Heart left ventricle (tissue), 16 donors: ENCODE measurements around the gene TREML4. TPM values are rescaled to one million over a fixed set of nuclear protein-coding genes. Genes with fewer than 3 reads are reported as not detected.

Experiments used
- ATAC-seq, 4 donors: fragments of 200-7000 bp; cut with Tn5 transposase; one replicate each; pipeline ENCODE4 v1.9.1; 2020 to 2022; ENCODE audit warnings: moderate library complexity in 4 of 4, mild to moderate bottlenecking in 3 of 4, moderate number of reproducible peaks in 1 of 4
- DNase-seq, 5 donors: peaks; one replicate each; pipeline ENCODE4 v3.0.0-alpha.2; 2020
- H3K27ac ChIP-seq, 12 donors: fragments of 200-600 bp; sonication (generic) in 4 of 12; one replicate each; pipeline versions ENCODE4 v1.5.0 to v1.8.0; 2016 to 2022; ENCODE audit warnings: mild to moderate bottlenecking in 2 of 12
- H3K27me3 ChIP-seq, 9 donors: fragments of 200-600 bp; sonication (generic) in 2 of 9; one replicate each; pipeline versions ENCODE4 v1.5.1 to v1.8.0; 2016 to 2022; ENCODE audit warnings: mild to moderate bottlenecking in 3 of 9
- H3K36me3 ChIP-seq, 9 donors: fragments of 200-600 bp; sonication (generic) in 2 of 9; one replicate each; pipeline versions ENCODE4 v1.5.0 to v1.8.0; 2018 to 2022; ENCODE audit warnings: mild to moderate bottlenecking in 2 of 9
- H3K4me1 ChIP-seq, 12 donors: fragments of 200-600 bp; sonication (generic) in 4 of 12; one replicate each; pipeline versions ENCODE4 v1.5.0 to v1.8.0; 2016 to 2022; ENCODE audit warnings: mild to moderate bottlenecking in 3 of 12
- H3K4me3 ChIP-seq, 12 donors: fragments of 200-600 bp; sonication (generic) in 4 of 12; one replicate each; pipeline versions ENCODE4 v1.5.0 to v1.8.0; 2017 to 2022; ENCODE audit warnings: mild to moderate bottlenecking in 9 of 12, moderate library complexity in 4 of 12
- H3K9me3 ChIP-seq, 12 donors: fragments of 200-600 bp; sonication (generic) in 4 of 12; one replicate each; pipeline versions ENCODE4 v1.5.0 to v1.8.0; 2016 to 2022; ENCODE audit warnings: mild to moderate bottlenecking in 1 of 12
- POLR2A ChIP-seq, 2 donors: fragments of 450-650 bp; IDR thresholded peaks; one replicate each; pipeline ENCODE4 v1.6.1; 2017; ENCODE audit warnings: antibody characterized with exemption in 2 of 2, mild to moderate bottlenecking in 2 of 2, moderate library complexity in 2 of 2
- WGBS, 4 donors: extraction: QIAGEN DNeasy Blood & Tissue Kit in 2 of 4; methylation state at CpG; one replicate each; pipeline versions ENCODE4 v1.1.5 to v1.1.7; 2013 to 2018; 5-methylcytosine and 5-hydroxymethylcytosine counted together
- intact Hi-C, 10 donors: fragments of 100-400 bp; cut with DNase I; formaldehyde crosslinking; loops; one replicate each; pipeline versions ENCODE4 v1.11.1 to v1.14.2; 2022
- polyA plus RNA-seq, 2 donors: library from polyadenylated mRNA; stranded (reverse); fragments of 200-250 nt; gene quantifications; one replicate each; pipeline ENCODE4 v1.2.3, GENCODE V29; 2013
- total RNA-seq, 9 donors: library from RNA; depleted of rRNA in 2 of 9; stranded (reverse); fragments of >200 nt in 2 of 9; fragmentation: NEBNext Ultra II Directional in 3 of 9; extraction: Animal tissue kit (Norgen Biotek cat#: 25700) in 3 of 9; gene quantifications; one replicate each; pipeline versions ENCODE4 v1.1.0 to v1.2.4, GENCODE V29; 2016 to 2023
- TF ChIP-seq, protein P1 (sequence below), 12 donors: fragments of 200-600 bp; sonication (generic) in 4 of 12; IDR thresholded peaks; one replicate each; pipeline versions ENCODE4 v1.5.0 to v1.8.0; 2018 to 2022; ENCODE audit warnings: antibody characterized with exemption in 12 of 12, mild to moderate bottlenecking in 5 of 12
- donor health status: ischemic (EF 13 %, LVEDD 7.1; RV severe dilation, severe dysfunction).
- donor health status: healthy with polysubstance abuse.
- donor health status: DM: no; HTN: yes; CAD: no.
- donor health status: DM: no; HTN: no; CAD: no.
- donor health status: ischemic (EF 25% LVEDD 6.9; RV normal size, moderate dysfunction).
- donor health status: ischemic (EF 25% LVEDD 5.7; RV mildly dilated, moderate dysfunction).
- donor health status: healthy.
- donor health status: DM: yes; HTN: yes; CAD: no.
- donor health status: ischemic (EF 35%, LVEDD 5.7; RV mildly dilated, moderate dysfunction).
- donor health status: nonischemic (EF 11% LVEDD 7.7; RV severe dilation, severe dysfunction).
- donor health status: DM: yes; HTN: yes; CAD: no.
- donor health status: PGD.
- donor health status: ischemic (EF 29% LVEDD 5.4; RV normal size, mild dysfunction).
- donor health status: nonischemic (EF 23%, LVEDD 6.1; RV moderate dilation, normal function).

Gene TREML4
- total and polyA plus RNA-seq, 11 donors: 0.07 TPM; not detected in 10

DNA sequence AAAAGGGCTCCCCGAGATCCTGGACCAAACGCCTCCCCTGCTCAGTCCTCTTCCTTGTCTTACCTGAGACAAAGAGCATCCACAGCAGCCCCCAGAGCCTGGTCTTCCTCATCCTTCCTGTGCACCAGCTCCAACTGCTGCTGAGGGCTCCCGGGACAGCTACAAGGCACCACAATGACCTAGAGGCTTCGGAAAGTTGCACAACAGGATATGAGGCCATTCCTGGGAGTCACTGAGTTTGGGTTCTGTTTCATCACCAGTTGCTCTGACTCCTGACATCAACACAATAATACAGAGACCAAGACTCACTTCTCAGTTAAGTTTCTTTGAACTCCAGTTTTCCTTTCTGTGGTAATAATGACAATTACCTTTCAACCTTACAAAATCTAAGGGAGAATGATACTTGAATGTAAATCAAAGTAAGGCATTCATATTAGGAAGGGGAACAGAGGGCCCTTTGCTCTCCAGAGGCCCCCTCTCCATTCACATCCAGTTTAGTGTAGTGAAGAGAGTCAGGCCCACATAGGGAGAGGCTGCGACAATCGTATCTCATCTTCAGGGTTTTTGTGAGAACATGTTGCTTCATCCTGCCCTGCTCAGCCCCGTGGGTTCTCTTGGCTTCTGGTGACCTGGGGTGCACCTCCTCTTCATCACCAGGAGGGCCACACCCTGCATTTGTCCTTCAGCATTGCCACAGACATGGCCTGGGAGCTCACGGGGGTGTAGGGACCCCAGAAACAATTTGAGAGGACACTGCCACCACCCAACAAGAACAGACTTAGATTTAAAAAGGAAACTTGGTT is 58.6 kb downstream of the TREML4 start, which contains the start of gene TREM1:
Gene TREM1, minus strand, starts transcription at position 139 of the 803 bp plus-strand sequence. Its CDS starts 27 bp downstream, at position 112.
- peaks cover 0 to 6% (median 0%) of the 10 kb centered on the region in 9 donors for H3K27me3 ChIP-seq
- TF ChIP-seq, protein P1, sequence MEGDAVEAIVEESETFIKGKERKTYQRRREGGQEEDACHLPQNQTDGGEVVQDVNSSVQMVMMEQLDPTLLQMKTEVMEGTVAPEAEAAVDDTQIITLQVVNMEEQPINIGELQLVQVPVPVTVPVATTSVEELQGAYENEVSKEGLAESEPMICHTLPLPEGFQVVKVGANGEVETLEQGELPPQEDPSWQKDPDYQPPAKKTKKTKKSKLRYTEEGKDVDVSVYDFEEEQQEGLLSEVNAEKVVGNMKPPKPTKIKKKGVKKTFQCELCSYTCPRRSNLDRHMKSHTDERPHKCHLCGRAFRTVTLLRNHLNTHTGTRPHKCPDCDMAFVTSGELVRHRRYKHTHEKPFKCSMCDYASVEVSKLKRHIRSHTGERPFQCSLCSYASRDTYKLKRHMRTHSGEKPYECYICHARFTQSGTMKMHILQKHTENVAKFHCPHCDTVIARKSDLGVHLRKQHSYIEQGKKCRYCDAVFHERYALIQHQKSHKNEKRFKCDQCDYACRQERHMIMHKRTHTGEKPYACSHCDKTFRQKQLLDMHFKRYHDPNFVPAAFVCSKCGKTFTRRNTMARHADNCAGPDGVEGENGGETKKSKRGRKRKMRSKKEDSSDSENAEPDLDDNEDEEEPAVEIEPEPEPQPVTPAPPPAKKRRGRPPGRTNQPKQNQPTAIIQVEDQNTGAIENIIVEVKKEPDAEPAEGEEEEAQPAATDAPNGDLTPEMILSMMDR (IDR thresholded peaks at IDR 0.05): no peak
- no peak within 1 kb of the TSS for H3K4me3 ChIP-seq
- H3K9me3 ChIP-seq: no peaks in the 10 kb centered on the region
- ATAC-seq (peak; percentile 61 to 86 (median 84)), DNase-seq (peak in 4 of 5 donors; percentile 42 to 62 (median 51))
- 70 to 76% (median 72%) methylated on average over 8 of the region's 8 CpGs for WGBS, 4 donors
- intact Hi-C loops: no loop called here
- peak within 1 kb of the TSS in 5 of 12 donors; percentile 9 to 81 (median 34) for H3K27ac ChIP-seq
- H3K36me3 ChIP-seq: no peaks in the 10 kb centered on the region
- peaks cover 0 to 22% (median 0%) of the 10 kb centered on the region in 12 donors for H3K4me1 ChIP-seq

DNA sequence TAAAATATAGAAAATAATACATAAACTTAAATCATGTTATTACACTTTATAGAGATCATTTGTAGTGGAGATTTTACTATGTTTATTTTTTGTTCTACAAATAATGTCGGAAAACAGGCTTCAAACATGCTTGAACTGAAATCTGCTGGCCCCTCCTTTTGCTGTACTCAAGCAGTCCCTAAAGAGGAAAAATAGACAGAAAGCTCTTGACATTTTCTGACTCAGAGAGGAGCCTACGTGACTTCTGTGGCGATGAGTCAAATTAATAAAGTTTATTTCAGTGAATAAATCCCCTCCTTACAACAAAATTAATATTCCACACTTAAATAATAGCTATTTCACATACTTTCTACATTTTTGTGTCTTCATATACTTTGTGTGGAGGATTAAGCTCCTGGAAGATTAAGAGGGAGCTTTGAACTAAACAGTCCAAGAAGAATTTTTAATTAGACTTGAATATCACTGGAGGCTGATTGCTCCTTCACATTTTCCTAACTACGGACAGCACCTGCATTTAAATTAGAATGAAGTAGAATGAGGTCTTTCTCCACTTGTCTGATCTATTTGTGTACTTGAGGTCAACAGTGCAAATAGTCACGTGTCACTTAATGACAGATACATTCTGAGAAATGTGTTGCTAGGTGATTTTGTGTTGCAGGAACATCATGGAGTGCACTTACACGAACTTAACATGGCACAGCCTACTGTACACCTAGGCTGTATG is 60.0 kb downstream of the TREML4 start:
- 38 to 50% (median 43%) methylated on average over 6 of the region's 6 CpGs for WGBS, 4 donors
- H3K4me3 ChIP-seq: no peak overlapping the region
- H3K27ac ChIP-seq: no peak overlapping the region
- H3K9me3 ChIP-seq: no peaks in the 10 kb centered on the region
- no peak for DNase-seq
- peaks cover 0 to 6% (median 0%) of the 10 kb centered on the region in 9 donors for H3K27me3 ChIP-seq
- intact Hi-C loops: no loop called here
- no peaks in the 10 kb centered on the region for H3K36me3 ChIP-seq
- TF ChIP-seq, protein P1 (IDR thresholded peaks at IDR 0.05): no peak
- no peak for TF ChIP-seq POLR2A (IDR thresholded peaks at IDR 0.05)
- H3K4me1 ChIP-seq: peaks cover 0 to 22% (median 0%) of the 10 kb centered on the region in 12 donors
- peak in 3 of 4 donors; percentile 59 to 77 (median 75) for ATAC-seq

Other genes starting within 250 kb of the TREML4 start
- 1 to 10 TPM in 1 of 9 donors, under 1 TPM in 8; 0.21 to 1.1 (median 0.50) TPM for gene UNC5CL, start 189.1 kb upstream of the TREML4 start, total RNA-seq
- gene UNC5CL, start 189.1 kb upstream of the TREML4 start, polyA plus RNA-seq: under 1 TPM; 0.50 to 0.65 TPM
- gene TSPO2, start 185.9 kb upstream of the TREML4 start, total RNA-seq: not detected
- not detected for gene TSPO2, start 185.9 kb upstream of the TREML4 start, polyA plus RNA-seq
- 100 to 1,000 TPM; 139 to 524 (median 237) TPM for gene APOBEC2, start 175.1 kb upstream of the TREML4 start, total RNA-seq
- gene APOBEC2, start 175.1 kb upstream of the TREML4 start, polyA plus RNA-seq: 100 to 1,000 TPM in 1 of 2 donors, 10 to 100 TPM in 1; 72.3 to 237 TPM
- 10 to 100 TPM; 12.8 to 21.8 (median 17.7) TPM for gene OARD1, start 156.0 kb upstream of the TREML4 start, total RNA-seq
- 10 to 100 TPM; 26.6 to 28.1 TPM for gene OARD1, start 156.0 kb upstream of the TREML4 start, polyA plus RNA-seq
- 10 to 100 TPM in 4 of 9 donors, 1 to 10 TPM in 5; 6.5 to 12.5 (median 9.7) TPM for gene NFYA, start 155.4 kb upstream of the TREML4 start, total RNA-seq
- 1 to 10 TPM; 4.3 to 7.3 TPM for gene NFYA, start 155.4 kb upstream of the TREML4 start, polyA plus RNA-seq
- under 1 TPM in 1 of 9 donors, not detected in 8; 0.29 TPM for gene TREML1, start 74.0 kb upstream of the TREML4 start, total RNA-seq
- under 1 TPM in 1 of 2 donors, not detected in 1; 0.07 TPM for gene TREML1, start 74.0 kb upstream of the TREML4 start, polyA plus RNA-seq
- 10 to 100 TPM in 1 of 9 donors, 1 to 10 TPM in 4, under 1 TPM in 2, not detected in 2; 0.40 to 27.1 (median 1.4) TPM for gene TREM2, start 65.2 kb upstream of the TREML4 start, total RNA-seq
- 1 to 10 TPM in 1 of 2 donors, under 1 TPM in 1; 0.23 to 1.2 TPM for gene TREM2, start 65.2 kb upstream of the TREML4 start, polyA plus RNA-seq
- gene TREML2, start 27.2 kb upstream of the TREML4 start, total RNA-seq: under 1 TPM in 4 of 9 donors, not detected in 5; 0.07 to 0.32 (median 0.09) TPM
- under 1 TPM in 1 of 2 donors, not detected in 1; 0.07 TPM for gene TREML2, start 27.2 kb upstream of the TREML4 start, polyA plus RNA-seq
- 10 to 100 TPM in 1 of 9 donors, 1 to 10 TPM in 3, under 1 TPM in 5; 0.19 to 11.8 (median 0.75) TPM for gene TREM1, start 58.3 kb downstream of the TREML4 start, total RNA-seq
- 10 to 100 TPM in 1 of 2 donors, under 1 TPM in 1; 0.38 to 18.4 TPM for gene TREM1, start 58.3 kb downstream of the TREML4 start, polyA plus RNA-seq
- not detected for gene NCR2, start 107.3 kb downstream of the TREML4 start, total RNA-seq
- gene NCR2, start 107.3 kb downstream of the TREML4 start, polyA plus RNA-seq: not detected